Muscle layer of duodenum (tissue), 2 donors: ENCODE results near the gene PRMT3.
"Not testable (repeated sequence)": the region's sequence is repeated elsewhere in the genome, so short reads cannot be mapped to it uniquely, and the experiment has no call there.

Experiments used
- H3K27ac ChIP-seq: one replicate; pipeline ENCODE4 v1.7.0; 2013; ENCODE audit warnings: mild to moderate bottlenecking, low read length
- H3K27me3 ChIP-seq: one replicate; pipeline ENCODE4 v1.7.0; 2013; ENCODE audit warnings: low read depth, mild to moderate bottlenecking, control low read depth, low read length
- H3K36me3 ChIP-seq, 2 donors: one replicate each; pipeline ENCODE4 v1.7.0; 2013; ENCODE audit warnings: low read length in 2 of 2, control low read depth in 1 of 2, mild to moderate bottlenecking in 1 of 2; ENCODE audit not compliant: insufficient read depth in 2 of 2, control insufficient read depth in 1 of 2
- H3K4me1 ChIP-seq, 2 donors: one replicate each; pipeline ENCODE4 v1.7.0; 2013; ENCODE audit warnings: low read length in 2 of 2, mild to moderate bottlenecking in 2 of 2, control low read depth in 1 of 2, moderate library complexity in 1 of 2; ENCODE audit not compliant: insufficient read depth in 2 of 2, control insufficient read depth in 1 of 2
- H3K4me3 ChIP-seq, 2 donors: one replicate each; pipeline ENCODE4 v1.7.0; 2013; ENCODE audit warnings: low read length in 2 of 2, low read depth in 1 of 2, mild to moderate bottlenecking in 1 of 2
- H3K9me3 ChIP-seq, 2 donors: one replicate each; pipeline ENCODE4 v1.7.0; 2013; ENCODE audit warnings: low read length in 2 of 2, control low read depth in 1 of 2, mild to moderate bottlenecking in 1 of 2; ENCODE audit not compliant: control insufficient read depth in 1 of 2
- donor health status: healthy.

Gene PRMT3

DNA sequence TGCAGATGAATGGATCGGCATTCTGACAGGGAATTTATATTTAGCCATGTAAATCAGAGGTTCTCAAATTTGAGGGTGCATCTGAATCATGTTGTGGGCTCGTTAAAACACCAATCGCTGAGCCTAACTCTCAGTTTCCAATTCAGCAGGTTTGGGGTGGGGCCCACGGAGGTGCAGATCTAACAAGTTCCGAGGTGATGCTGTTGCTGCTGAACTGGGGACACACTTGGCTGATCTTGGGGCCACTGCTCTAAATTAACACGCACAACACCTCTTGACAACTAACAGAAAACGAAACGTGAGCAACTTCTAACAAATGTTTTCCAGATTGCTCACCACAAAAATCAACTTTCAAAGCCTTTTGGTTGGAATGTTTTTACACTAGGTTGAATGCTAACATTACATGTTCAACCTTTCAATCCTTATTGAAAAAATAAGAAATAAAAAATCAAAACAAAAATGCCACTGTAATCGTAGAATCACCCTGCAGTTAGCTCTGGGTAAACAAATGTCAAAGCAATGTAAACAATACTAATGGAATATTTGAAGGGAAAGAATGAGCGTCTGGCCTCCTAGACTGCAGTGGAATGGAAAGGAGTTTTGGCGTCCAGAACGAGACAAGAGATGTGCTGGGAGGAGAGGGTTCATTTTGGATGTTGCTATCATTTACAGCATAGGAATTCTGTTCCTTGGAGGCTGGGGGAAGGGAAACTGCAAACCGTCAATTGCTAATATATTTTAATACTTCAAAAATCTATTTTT lies 143.6 kb downstream of the PRMT3 start:
- H3K27ac ChIP-seq: no peak overlapping the region
- no peaks in the 10 kb centered on the region for H3K4me1 ChIP-seq
- H3K4me3 ChIP-seq: no peak overlapping the region
- no peaks in the 10 kb centered on the region for H3K27me3 ChIP-seq
- no peaks in the 10 kb centered on the region for H3K9me3 ChIP-seq
- no peaks in the 10 kb centered on the region for H3K36me3 ChIP-seq

DNA sequence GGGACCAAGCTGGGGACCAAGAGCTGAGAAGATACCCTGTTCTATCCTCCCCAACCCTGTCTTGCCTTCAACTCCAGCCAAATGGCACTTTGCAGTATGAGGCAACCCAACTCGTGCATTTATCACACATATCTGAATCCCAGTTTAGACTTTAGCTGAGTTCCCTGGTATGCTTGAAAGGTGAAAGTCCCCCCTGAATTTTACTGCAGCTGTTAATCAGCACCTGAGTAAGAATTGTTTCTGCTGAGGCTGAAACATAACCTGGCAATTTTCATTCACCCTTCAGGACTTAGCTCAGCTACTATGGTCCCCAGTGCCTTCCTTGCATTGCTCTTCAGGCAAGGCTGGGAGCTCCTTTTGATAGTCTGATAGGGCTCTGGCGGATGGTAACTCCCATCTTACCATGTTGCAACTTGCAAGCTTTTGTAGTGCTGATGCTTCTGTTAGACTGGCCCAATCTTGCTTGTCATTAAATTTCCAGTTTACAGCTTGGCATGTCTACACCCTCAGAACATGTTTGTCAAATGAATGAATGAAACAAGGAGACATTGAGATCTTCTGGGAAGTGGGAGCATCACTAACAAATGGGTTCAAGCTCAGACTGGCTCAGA lies 147.9 kb downstream of the PRMT3 start:
- Histone ChIP-seq H3K27ac (no peak overlapping the region), H3K27me3 (no peaks in the 10 kb centered on the region), H3K9me3 (no peaks in the 10 kb centered on the region), H3K36me3 (no peaks in the 10 kb centered on the region), H3K4me3 (no peak overlapping the region), H3K4me1 (no peaks in the 10 kb centered on the region)

DNA sequence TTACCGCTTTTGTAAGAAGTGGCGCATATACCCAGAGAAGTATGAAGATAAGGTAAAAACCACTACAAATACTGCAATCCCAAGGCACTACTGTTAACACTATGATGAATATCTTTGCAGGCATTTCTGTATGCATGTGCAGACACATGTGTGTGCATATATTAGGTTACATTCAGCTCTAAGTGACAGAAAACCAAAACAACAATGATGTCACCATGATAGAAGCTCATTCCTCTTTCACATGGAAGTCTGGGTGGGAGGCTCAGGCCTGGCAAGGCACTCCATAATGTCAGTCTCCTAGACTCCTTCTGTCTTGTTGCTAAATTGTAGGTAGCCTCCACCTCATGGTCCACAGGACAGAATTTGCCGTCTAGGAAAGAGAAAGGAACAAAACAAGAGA lies 148.8 kb downstream of the PRMT3 start:
- Histone ChIP-seq H3K27me3 (no peaks in the 10 kb centered on the region), H3K4me1 (no peaks in the 10 kb centered on the region), H3K36me3 (no peaks in the 10 kb centered on the region), H3K9me3 (no peaks in the 10 kb centered on the region), H3K4me3 (no peak overlapping the region), H3K27ac (no peak overlapping the region)

DNA sequence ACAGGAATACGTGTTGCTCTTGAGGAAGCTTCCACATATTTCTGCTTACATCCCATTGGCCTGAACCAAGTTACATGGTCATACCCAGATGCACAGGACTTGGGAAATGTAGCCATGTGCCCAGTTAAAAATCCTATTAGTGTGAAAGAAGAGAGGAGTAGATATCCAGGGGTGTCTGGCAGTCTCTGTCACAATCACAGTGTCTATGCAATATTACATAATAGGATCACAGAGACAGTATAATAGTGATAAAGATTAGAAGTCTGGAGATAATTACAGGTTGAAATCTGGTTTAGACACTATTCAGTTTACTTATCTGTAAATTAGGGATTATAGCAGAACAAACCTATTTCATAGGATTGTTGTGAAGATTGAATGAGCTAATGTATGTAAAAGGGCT lies 149.3 kb downstream of the PRMT3 start:
- H3K4me3 ChIP-seq: no peak overlapping the region
- H3K27ac ChIP-seq: no peak overlapping the region
- H3K27me3 ChIP-seq: no peaks in the 10 kb centered on the region
- no peaks in the 10 kb centered on the region for H3K4me1 ChIP-seq
- H3K9me3 ChIP-seq: no peaks in the 10 kb centered on the region
- no peaks in the 10 kb centered on the region for H3K36me3 ChIP-seq

DNA sequence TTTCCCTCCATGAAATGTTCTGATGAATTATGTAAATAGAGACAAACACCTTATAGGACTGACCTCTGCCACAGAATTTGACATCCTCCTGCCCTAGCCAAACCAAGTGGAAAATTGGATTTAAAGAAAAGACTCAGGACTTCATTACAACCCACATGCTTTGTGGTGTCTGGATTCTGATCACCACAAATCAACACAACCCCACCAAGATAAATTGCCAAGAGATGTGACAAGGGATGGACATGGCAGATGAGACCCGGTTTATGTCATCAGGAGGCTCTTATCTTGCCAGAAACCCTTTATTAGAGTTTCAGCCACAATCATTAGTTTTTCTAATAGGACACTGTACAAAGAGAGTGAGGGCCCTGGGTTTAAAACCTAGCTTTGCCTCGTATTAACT lies 154.0 kb downstream of the PRMT3 start:
- no peaks in the 10 kb centered on the region for H3K36me3 ChIP-seq
- H3K27me3 ChIP-seq: no peaks in the 10 kb centered on the region
- H3K27ac ChIP-seq: no peak overlapping the region
- no peaks in the 10 kb centered on the region for H3K4me1 ChIP-seq
- H3K4me3 ChIP-seq: no peak overlapping the region
- H3K9me3 ChIP-seq: no peaks in the 10 kb centered on the region

DNA sequence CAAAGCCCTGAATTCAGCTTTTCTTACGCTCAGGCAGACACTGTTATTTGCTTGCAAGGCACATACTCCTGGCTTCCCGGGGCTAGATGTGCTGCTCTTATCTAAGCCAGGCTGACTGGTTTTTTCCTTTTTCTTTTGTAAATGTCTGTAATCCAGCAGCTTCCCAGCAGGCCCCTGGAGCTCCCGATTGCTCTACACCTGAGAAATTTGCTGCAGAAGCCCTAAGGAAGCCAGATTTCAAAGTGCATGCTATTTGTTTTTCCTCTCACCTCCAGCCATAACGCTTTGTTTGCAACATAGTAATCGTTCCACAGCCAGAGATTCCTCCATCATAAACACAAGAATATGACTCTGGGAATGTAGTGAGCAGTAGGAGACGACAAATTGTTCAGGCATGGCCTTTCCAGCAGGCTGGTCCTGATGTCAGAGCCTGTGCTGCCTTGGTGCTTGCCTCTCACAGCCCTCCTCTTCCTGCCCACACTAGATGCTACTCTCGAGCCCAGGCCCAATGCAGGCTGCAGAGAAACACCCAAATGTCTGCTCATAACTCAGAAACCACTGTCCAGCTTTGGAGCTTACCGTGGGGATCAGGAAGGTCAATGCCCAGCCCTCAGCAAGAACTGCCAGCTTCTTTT lies 157.2 kb downstream of the PRMT3 start:
- Histone ChIP-seq H3K27me3 (no peaks in the 10 kb centered on the region), H3K4me1 (no peaks in the 10 kb centered on the region), H3K9me3 (no peaks in the 10 kb centered on the region), H3K4me3 (no peak overlapping the region), H3K27ac (no peak overlapping the region), H3K36me3 (no peaks in the 10 kb centered on the region)

DNA sequence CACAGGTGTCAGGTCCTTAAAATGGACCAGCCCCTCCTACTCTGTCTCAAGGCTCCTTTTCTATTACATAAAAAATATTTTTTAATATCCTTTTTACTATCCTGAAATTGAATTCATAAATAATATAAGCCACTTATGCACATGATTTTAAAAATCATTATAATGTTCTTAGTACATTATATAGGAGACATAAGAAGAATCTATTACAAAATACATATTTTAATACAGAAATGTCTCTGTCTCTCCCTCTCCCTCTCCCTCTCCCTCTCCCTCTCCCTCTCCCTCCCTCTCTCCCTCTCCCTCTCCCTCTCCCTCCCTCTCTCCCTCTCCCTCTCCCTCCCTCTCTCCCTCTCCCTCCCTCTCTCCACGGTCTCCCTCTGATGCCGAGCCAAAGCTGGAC lies 159.9 kb downstream of the PRMT3 start:
- Histone ChIP-seq H3K36me3 (no peaks in the 10 kb centered on the region), H3K4me3 (no peak overlapping the region), H3K27ac (no peak overlapping the region), H3K27me3 (no peaks in the 10 kb centered on the region), H3K9me3 (no peaks in the 10 kb centered on the region), H3K4me1 (no peaks in the 10 kb centered on the region)

DNA sequence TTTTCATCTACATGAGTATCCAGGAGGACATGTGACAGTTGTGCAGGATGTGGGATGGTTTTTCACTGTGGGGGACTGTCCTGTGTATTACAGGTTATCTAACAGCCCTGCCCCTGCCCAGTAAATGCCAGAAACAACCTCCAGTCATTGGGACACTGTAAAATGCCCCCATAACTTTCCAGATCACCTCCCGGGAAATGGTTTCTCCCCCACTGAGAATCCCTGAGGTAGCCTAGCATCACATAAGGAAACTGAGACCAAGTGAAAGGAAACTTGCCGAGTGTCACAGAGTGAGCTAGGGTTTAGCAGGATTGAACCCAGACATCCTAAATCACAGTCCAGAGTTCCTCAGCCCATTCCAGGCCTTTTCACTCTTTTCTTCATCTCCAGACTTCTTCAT lies 163.6 kb downstream of the PRMT3 start:
- Histone ChIP-seq H3K9me3 (no peaks in the 10 kb centered on the region), H3K27ac (no peak overlapping the region), H3K36me3 (no peaks in the 10 kb centered on the region), H3K4me1 (no peaks in the 10 kb centered on the region), H3K27me3 (no peaks in the 10 kb centered on the region), H3K4me3 (no peak overlapping the region)

DNA sequence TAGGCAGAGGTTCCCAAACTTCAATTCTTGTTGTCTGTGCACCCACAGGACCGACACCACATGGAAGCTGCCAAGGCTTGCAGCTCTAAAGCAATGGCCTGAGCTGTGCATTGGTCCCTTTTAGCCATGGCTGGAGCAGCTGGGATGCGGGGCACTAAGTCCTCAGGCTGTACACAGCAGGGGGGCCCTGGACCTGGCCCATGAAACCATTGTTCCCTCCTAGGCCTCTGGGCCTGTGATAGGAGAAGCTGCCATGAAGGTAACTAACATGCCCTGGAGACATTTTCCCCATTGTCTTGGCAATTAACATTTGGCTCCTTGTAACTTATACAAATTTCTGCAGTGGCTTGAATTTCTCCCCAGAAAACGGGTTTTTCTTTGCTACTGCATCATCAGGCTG lies 168.3 kb downstream of the PRMT3 start:
- Histone ChIP-seq H3K4me1 (no peaks in the 10 kb centered on the region), H3K36me3 (no peaks in the 10 kb centered on the region), H3K9me3 (no peaks in the 10 kb centered on the region), H3K4me3 (no peak overlapping the region), H3K27me3 (no peaks in the 10 kb centered on the region), H3K27ac (no peak overlapping the region)

DNA sequence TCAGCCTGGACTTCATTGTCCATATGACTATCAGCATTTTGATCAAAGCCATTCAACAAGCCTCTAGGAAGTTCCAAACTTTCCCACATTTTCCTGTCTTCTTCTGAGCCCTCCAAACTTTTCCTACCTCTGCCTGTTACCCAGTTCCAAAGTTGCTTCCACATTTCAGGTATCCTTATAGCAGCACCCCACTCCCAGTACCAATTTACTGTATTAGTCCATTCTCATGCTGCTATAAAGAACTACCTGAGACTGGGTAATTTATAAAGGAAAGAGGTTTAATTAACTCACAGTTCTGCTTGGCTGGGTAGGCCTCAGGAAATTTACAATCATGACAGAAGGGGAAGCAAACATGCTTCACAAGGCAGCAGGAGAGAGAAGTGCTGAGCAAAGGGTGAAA lies 168.9 kb downstream of the PRMT3 start:
- not testable (repeated sequence) for H3K4me1 ChIP-seq, H3K27ac ChIP-seq, H3K27me3 ChIP-seq, H3K36me3 ChIP-seq, H3K4me3 ChIP-seq, H3K9me3 ChIP-seq

DNA sequence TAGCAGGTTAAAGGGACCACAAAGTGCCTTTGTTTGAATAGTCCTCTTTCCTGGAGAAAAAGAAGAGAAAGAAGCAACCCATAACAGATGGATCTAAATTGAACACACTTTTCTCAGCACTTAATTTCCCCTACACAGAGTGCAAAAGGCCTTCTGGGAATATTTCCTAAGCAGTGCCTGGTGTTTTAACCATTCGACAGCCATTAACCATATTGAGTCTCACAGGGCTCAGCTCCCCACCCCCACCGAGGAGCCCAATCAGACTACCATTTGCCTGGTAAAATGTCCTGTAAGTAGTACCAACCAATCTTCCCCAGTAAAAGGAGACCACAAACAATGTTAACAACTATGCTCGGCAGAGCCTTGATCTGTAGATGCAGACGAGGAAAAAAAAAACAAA lies 171.2 kb downstream of the PRMT3 start:
- no peaks in the 10 kb centered on the region for H3K4me1 ChIP-seq
- no peaks in the 10 kb centered on the region for H3K27me3 ChIP-seq
- H3K36me3 ChIP-seq: no peaks in the 10 kb centered on the region
- no peak overlapping the region for H3K27ac ChIP-seq
- H3K4me3 ChIP-seq: no peak overlapping the region
- H3K9me3 ChIP-seq: no peaks in the 10 kb centered on the region
